Cortex of kidney (tissue), 1 donor: ENCODE measurements around the gene UTY.
"Not testable (repeated sequence)": the region's sequence is repeated elsewhere in the genome, so short reads cannot be mapped to it uniquely, and the experiment has no call there.

Experiments
- DNase-seq: peaks from one replicate; lab custom pipeline; 2025; lab: John Stamatoyannopoulos, UW

The UTY gene

GRCh38 chrY:13299411-13299810 lies 180.4 kb downstream of the UTY start:
- no peak for DNase-seq

DNA sequence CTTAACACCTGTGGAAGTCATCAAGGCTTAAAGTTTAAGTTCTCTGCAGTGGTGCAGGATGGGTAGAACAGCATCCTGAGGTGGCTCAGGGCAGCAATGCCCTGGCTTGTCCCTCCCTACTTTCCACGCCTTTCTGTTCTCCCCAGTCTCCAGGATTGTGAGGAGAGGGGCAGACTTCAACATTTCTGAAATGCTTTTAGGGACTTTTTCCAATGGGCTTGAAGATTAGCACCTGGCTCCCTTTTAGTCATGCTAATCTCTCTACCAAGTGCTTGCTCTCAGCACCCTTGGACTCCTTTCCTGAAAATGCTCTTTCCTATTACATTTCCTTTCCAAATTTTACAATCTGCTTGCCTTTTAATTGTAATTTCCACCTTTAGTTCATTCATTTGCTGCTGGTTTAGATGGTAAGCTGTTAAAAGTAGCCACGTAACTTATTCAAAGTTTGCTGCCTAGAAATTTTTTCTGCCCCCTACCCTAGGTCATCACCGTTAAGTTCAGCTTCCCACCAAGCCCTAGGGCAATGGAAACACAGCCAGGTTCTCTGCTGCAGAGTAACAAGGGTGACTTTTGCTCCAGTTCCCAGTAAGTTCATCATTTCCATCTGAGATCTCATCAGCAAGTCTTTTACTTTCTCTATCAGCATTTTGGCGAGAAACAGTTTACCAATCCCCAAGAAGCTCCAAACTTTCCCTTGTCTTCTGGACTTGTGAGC lies 183.5 kb downstream of the UTY start:
- no peak for DNase-seq

GRCh38 chrY:13295026-13295425 lies 184.8 kb downstream of the UTY start:
- no peak for DNase-seq

DNA sequence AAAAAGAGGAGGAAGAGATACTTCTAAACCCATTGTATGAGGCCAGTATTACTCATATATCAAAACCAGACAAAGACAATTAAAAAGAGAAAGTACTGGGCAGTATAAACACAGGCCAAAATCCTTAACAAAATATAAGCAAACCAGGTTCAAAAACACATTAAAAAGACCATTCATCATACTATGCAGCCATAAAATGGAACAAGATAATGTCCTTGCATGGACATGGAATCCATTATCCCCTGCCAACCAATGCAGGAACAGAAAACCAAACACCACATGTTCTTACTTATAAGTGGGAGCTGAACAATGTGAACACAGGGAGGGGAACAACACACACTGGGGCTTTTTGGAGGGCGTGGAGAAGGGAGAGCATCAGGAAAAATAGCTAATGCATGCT lies 188.6 kb downstream of the UTY start:
- no peak for DNase-seq

- DNase-seq: not testable (repeated sequence)
Measured at GRCh38 chrY:13282151-13283054, 197.4 kb downstream of the UTY start.

GRCh38 chrY:13279561-13279960 lies 200.3 kb downstream of the UTY start:
- no peak for DNase-seq

- no peak for DNase-seq
Measured at GRCh38 chrY:13271706-13272105, 208.1 kb downstream of the UTY start.

DNA sequence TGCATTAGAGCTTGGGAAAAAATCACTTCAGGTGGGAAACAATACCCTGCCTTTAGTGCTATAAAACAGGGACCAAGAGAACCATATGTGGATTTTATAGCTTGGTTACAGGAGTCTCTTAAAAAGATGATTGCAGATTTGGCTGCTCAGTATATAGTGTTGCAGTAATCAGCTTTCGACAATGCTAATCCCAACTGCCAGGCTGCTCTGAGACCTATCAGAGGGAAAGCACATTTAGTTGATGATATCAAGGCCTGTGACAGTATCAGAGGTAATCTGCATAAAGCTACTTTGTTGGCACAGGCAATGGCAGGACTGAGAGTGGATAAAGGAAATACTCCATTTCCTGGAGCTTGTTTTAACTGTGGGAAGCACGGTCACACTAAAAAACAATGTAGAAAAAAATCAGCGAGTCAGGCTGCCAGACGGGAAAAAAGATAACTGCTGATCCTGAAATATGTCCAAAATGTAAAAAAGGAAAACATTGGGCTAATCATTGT lies 225.8 kb downstream of the UTY start:
- not testable (repeated sequence) for DNase-seq

DNA sequence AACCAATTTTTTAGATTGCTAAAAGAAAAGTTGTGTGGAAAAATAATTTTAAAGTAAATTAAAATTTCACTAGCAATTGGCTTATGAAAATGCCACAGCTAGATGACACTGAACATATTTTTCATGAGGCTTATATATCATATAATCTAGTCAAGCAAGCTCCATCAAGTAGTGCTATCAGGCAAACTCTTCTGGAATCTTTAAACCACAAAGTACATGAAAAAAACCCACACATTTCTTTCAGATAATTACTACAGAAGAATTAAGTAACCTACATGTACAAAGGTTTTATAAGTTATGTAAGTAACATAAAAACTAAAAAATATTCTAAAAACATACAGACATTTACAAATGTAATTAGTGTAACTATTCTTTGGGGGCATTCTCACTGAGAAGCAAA lies 229.4 kb downstream of the UTY start:
- DNase-seq: no peak

GRCh38 chrY:13243716-13244115 lies 236.1 kb downstream of the UTY start:
- DNase-seq: no peak

DNA sequence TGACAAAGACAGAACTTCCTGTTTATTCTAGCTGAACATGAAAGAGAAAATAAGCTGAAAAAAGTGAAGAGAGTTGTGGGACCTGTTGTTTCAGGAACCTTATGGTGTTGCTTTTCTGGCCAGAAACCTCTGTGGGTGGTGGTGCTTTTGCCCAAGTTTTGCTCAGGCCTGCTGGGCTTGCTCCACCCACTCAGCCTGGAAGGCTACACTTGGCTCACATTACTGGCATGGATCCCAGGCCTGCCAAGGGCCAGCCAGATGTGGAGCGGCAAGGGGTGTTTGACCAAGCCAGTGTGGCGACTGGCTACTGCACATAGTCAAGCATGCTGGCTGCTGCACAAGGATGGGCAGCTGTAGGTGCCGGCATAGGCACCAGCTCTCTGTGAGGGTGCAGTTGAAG lies 245.9 kb downstream of the UTY start:
- DNase-seq: no peak

DNA sequence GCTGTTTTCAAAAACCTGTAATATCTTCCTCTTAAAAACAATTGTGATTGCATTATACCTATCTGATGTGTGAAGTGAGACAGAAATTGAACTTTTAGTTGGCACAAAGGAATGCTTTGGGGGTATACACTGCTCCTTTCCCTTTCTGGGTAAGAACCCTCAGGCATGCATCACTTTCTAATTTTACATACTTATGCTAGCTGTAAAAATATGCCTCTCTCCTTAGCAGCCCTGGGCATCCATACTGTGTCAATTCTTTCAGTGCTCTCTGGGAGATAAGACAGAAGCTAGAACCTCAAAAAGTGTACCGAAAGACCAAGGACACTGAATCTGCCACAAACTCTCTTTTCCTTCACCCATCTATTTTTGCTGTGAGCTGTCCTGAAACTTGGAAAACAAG lies 246.7 kb downstream of the UTY start:
- DNase-seq: no peak

- no peak for DNase-seq
Measured at GRCh38 chrY:13227354-13227953, 252.4 kb downstream of the UTY start.

- no peak for DNase-seq
Measured at GRCh38 chrY:13210961-13211646, 268.7 kb downstream of the UTY start.

- no peak for DNase-seq
Measured at GRCh38 chrY:13205214-13205613, 274.6 kb downstream of the UTY start.
